HFF-Myc (cell line): ENCODE measurements around the gene RXFP4.
"Not testable (repeated sequence)": the region's sequence is repeated elsewhere in the genome, so short reads cannot be mapped to it uniquely, and the experiment has no call there.

Source experiments
- DNase-seq: peaks from one replicate; pipeline ENCODE4 v3.0.0-alpha.2; 2011; ENCODE audit warnings: low read depth; ENCODE audit errors: extremely low read depth
- H3K4me3 ChIP-seq: replicated peaks from 2 replicates; pipeline ENCODE4 v1.5.1; 2011; ENCODE audit warnings: low read depth, mild to moderate bottlenecking, control low read depth, low read length
- CTCF ChIP-seq: IDR thresholded peaks from 2 replicates; pipeline ENCODE4 v1.5.1; 2012; ENCODE audit warnings: mild to moderate bottlenecking, low read depth, low read length, control low read depth; ENCODE audit errors: missing control alignments

RXFP4 gene

GRCh38 chr1:155982106-155982505 lies 40.7 kb downstream of the RXFP4 start:
- peak overlapping the region; percentile 74 for H3K4me3 ChIP-seq
- TF ChIP-seq CTCF, result no peak
- no peak for DNase-seq

GRCh38 chr1:155983191-155984024 lies 42.0 kb downstream of the RXFP4 start:
- peak overlapping the region; percentile 74 for H3K4me3 ChIP-seq
- peak; percentile 88 for DNase-seq
- TF ChIP-seq CTCF, result no peak

GRCh38 chr1:155984341-155984740 lies 42.9 kb downstream of the RXFP4 start:
- no peak for TF ChIP-seq CTCF
- no peak overlapping the region for H3K4me3 ChIP-seq
- no peak for DNase-seq

GRCh38 chr1:155984903-155985645 lies 43.6 kb downstream of the RXFP4 start:
- DNase-seq, result not testable (repeated sequence)

GRCh38 chr1:155989242-155990004 lies 48.0 kb downstream of the RXFP4 start:
- DNase-seq, result no peak
- peak; percentile 99 for TF ChIP-seq CTCF
- H3K4me3 ChIP-seq, result no peak overlapping the region

More at GRCh38 chr1:155984903-155985645, 43.6 kb downstream of the RXFP4 start:
- not testable (repeated sequence) for H3K4me3 ChIP-seq

GRCh38 chr1:155990005-155990739 lies 48.7 kb downstream of the RXFP4 start:
- TF ChIP-seq CTCF, result no peak
- H3K4me3 ChIP-seq, result no peak overlapping the region
- no peak for DNase-seq
